NB4 (cell line): ENCODE measurements around the gene NANOGP8.

Experiments used
- CTCF ChIP-seq: IDR thresholded peaks from one replicate; pipeline ENCODE4 v1.5.1; 2012; ENCODE audit warnings: low read depth, low read length
- MAX ChIP-seq: IDR thresholded peaks from 2 replicates; pipeline ENCODE4 v1.6.1; 2011; ENCODE audit warnings: low read depth, low read length
- POLR2A ChIP-seq: IDR thresholded peaks from 2 replicates; pipeline ENCODE4 v1.6.1; 2011; ENCODE audit warnings: mild to moderate bottlenecking; ENCODE audit not compliant: insufficient read length; ENCODE audit errors: extremely low read depth

GRCh38 chr15:35090104-35090807 is 5.2 kb upstream of the NANOGP8 start:
- no peak for TF ChIP-seq CTCF
- TF ChIP-seq POLR2A, result no peak
- no peak for TF ChIP-seq MAX
